NT2/D1 (cell line): Measurements from ENCODE around the gene GID8.

Experiments used
- DNase-seq: peaks from one replicate; pipeline ENCODE4 v3.0.0-alpha.2; 2011; ENCODE audit warnings: low read depth, low spot score
- H3K27me3 ChIP-seq: 2 replicates; pipeline ENCODE4 v1.6.0; 2011; ENCODE audit warnings: mild to moderate bottlenecking; ENCODE audit not compliant: insufficient read length, insufficient read depth
- H3K36me3 ChIP-seq: 2 replicates; pipeline ENCODE4 v1.6.1; 2011; ENCODE audit warnings: mild to moderate bottlenecking, low read length, mixed read lengths; ENCODE audit not compliant: insufficient read depth, insufficient read length
- H3K4me1 ChIP-seq: 2 replicates; pipeline ENCODE4 v1.5.1; 2011; ENCODE audit not compliant: insufficient read depth, insufficient read length
- H3K4me3 ChIP-seq: 2 replicates; pipeline ENCODE4 v1.5.1; 2011; ENCODE audit warnings: low read depth; ENCODE audit not compliant: insufficient read length
- H3K9ac ChIP-seq: 2 replicates; pipeline ENCODE4 v1.6.0; 2011; ENCODE audit warnings: low read depth; ENCODE audit not compliant: insufficient read length
- H3K9me3 ChIP-seq: 2 replicates; pipeline ENCODE4 v1.5.1; 2011; ENCODE audit warnings: mild to moderate bottlenecking, low read length; ENCODE audit not compliant: insufficient read depth
- SUZ12 ChIP-seq: IDR thresholded peaks from 2 replicates; pipeline ENCODE4 v1.6.1; 2011; ENCODE audit not compliant: insufficient read length, insufficient read depth; ENCODE audit errors: extremely low read depth
- YY1 ChIP-seq: IDR thresholded peaks from 2 replicates; pipeline ENCODE4 v1.6.1; 2011; ENCODE audit not compliant: insufficient read length, insufficient read depth
- ZNF274 ChIP-seq: IDR thresholded peaks from 2 replicates; pipeline ENCODE4 v1.6.1; 2011; ENCODE audit warnings: mild to moderate bottlenecking, low read depth, low read length

Gene GID8

GRCh38 chr20:62928246-62928939 is 9.6 kb upstream of the GID8 start:
- H3K4me1 ChIP-seq: peaks cover 3% of the 10 kb centered on the region
- H3K9me3 ChIP-seq: no peaks in the 10 kb centered on the region
- TF ChIP-seq YY1: no peak
- no peak for TF ChIP-seq ZNF274
- no peak for TF ChIP-seq SUZ12
- H3K27me3 ChIP-seq: no peaks in the 10 kb centered on the region
- DNase-seq: peak; percentile 83
- H3K4me3 ChIP-seq: peak overlapping the region; percentile 85
- peak overlapping the region; percentile 98 for H3K9ac ChIP-seq
- H3K36me3 ChIP-seq: peaks cover 34% of the 10 kb centered on the region

GRCh38 chr20:62929051-62929538 is 8.9 kb upstream of the GID8 start:
- H3K36me3 ChIP-seq: peaks cover 41% of the 10 kb centered on the region
- H3K9me3 ChIP-seq: no peaks in the 10 kb centered on the region
- TF ChIP-seq SUZ12 (no peak), ZNF274 (no peak), YY1 (no peak)
- H3K4me1 ChIP-seq: peaks cover 7% of the 10 kb centered on the region
- no peaks in the 10 kb centered on the region for H3K27me3 ChIP-seq
- H3K4me3 ChIP-seq: peak overlapping the region; percentile 30
- H3K9ac ChIP-seq: peak overlapping the region; percentile 98
- peak; percentile 74 for DNase-seq

GRCh38 chr20:62931464-62931863 is 6.5 kb upstream of the GID8 start:
- no peak for DNase-seq
- Histone ChIP-seq H3K36me3 (peaks cover 64% of the 10 kb centered on the region), H3K27me3 (no peaks in the 10 kb centered on the region), H3K4me1 (peaks cover 18% of the 10 kb centered on the region), H3K4me3 (no peak overlapping the region), H3K9me3 (no peaks in the 10 kb centered on the region), H3K9ac (no peak overlapping the region)
- no peak for TF ChIP-seq YY1
- no peak for TF ChIP-seq ZNF274

DNA sequence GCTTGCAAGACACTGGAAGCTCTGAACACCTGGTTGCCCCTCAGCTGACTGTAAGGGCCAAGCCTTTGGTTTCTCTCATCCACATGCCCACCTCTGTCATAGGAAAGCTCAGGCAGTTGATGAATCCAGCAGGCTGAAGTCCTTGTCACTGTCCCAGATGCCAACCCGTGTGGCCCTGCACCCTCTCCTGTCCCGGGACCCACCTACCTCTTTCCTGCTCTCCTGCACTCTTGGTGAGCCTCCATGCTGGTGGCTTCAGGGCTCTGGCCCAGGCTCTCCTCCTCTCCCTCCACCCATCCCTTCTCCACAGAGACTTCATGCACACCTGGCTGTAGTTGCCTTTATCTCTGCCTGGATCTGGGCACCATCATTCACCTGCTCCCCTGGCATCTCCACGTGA is 4.0 kb upstream of the GID8 start:
- H3K27me3 ChIP-seq: no peaks in the 10 kb centered on the region
- no peak for DNase-seq
- peak overlapping the region; percentile 26 for H3K9ac ChIP-seq
- no peaks in the 10 kb centered on the region for H3K9me3 ChIP-seq
- no peak overlapping the region for H3K4me3 ChIP-seq
- H3K4me1 ChIP-seq: peaks cover 15% of the 10 kb centered on the region
- peaks cover 63% of the 10 kb centered on the region for H3K36me3 ChIP-seq
- TF ChIP-seq ZNF274 (no peak), YY1 (no peak), SUZ12 (no peak)

GRCh38 chr20:62935204-62935967 is 2.6 kb upstream of the GID8 start:
- H3K4me3 ChIP-seq: peak overlapping the region; percentile 97
- TF ChIP-seq YY1 (no peak), ZNF274 (no peak), SUZ12 (no peak)

GRCh38 chr20:62935968-62936585 is 1.9 kb upstream of the GID8 start:
- no peaks in the 10 kb centered on the region for H3K9me3 ChIP-seq

More at GRCh38 chr20:62935204-62935967, 2.6 kb upstream of the GID8 start:
- no peaks in the 10 kb centered on the region for H3K9me3 ChIP-seq
- no peaks in the 10 kb centered on the region for H3K27me3 ChIP-seq
- H3K36me3 ChIP-seq: peaks cover 62% of the 10 kb centered on the region
- H3K9ac ChIP-seq: peak overlapping the region; percentile 34
- peaks cover 15% of the 10 kb centered on the region for H3K4me1 ChIP-seq
- DNase-seq: no peak

More at GRCh38 chr20:62935968-62936585, 1.9 kb upstream of the GID8 start:
- no peak for TF ChIP-seq SUZ12
- TF ChIP-seq ZNF274: no peak
- TF ChIP-seq YY1: no peak
- Histone ChIP-seq H3K27me3 (no peaks in the 10 kb centered on the region), H3K36me3 (peaks cover 61% of the 10 kb centered on the region), H3K4me1 (peaks cover 15% of the 10 kb centered on the region), H3K4me3 (peak overlapping the region; percentile 97), H3K9ac (peak overlapping the region; percentile 34)
- DNase-seq: no peak
